IgD-negative memory B cell (primary cell): ENCODE measurements around the gene BMP5. TPM values are rescaled to one million over a fixed set of nuclear protein-coding genes. Genes with fewer than 3 reads are reported as not detected.

Experiments
- H3K27ac Mint-ChIP-seq, 3 donors: one replicate each; pipeline ENCODE4 v1.8.0; 2020 to 2022; ENCODE audit warnings: mild to moderate bottlenecking in 3 of 3, mixed read lengths in 3 of 3, moderate library complexity in 1 of 3
- H3K27me3 Mint-ChIP-seq: one replicate; pipeline ENCODE4 v1.8.0; 2021; ENCODE audit warnings: mixed read lengths
- H3K36me3 Mint-ChIP-seq: one replicate; pipeline ENCODE4 v1.8.0; 2020; ENCODE audit warnings: mild to moderate bottlenecking, mixed read lengths
- H3K4me1 Mint-ChIP-seq, 3 donors: one replicate each; pipeline ENCODE4 v1.8.0; 2020 to 2022; ENCODE audit warnings: mixed read lengths in 3 of 3, mild to moderate bottlenecking in 1 of 3
- H3K4me3 Mint-ChIP-seq, 4 donors: one replicate each; pipeline ENCODE4 v1.8.0; 2020 to 2022; ENCODE audit warnings: mild to moderate bottlenecking in 4 of 4, mixed read lengths in 4 of 4, moderate library complexity in 3 of 4
- H3K9me3 Mint-ChIP-seq, 3 donors: one replicate each; pipeline ENCODE4 v1.8.0; 2020 to 2021; ENCODE audit warnings: mixed read lengths in 3 of 3, mild to moderate bottlenecking in 1 of 3
- polyA plus RNA-seq: library from polyadenylated mRNA; unstranded; fragments of 300-500 nt; fragmentation: Illumina TruSeq; gene quantifications from one replicate; pipeline ENCODE4 v1.2.3, GENCODE V29; 2021

Gene BMP5
- polyA plus RNA-seq, 1 donor from 2014 or later: not detected

DNA sequence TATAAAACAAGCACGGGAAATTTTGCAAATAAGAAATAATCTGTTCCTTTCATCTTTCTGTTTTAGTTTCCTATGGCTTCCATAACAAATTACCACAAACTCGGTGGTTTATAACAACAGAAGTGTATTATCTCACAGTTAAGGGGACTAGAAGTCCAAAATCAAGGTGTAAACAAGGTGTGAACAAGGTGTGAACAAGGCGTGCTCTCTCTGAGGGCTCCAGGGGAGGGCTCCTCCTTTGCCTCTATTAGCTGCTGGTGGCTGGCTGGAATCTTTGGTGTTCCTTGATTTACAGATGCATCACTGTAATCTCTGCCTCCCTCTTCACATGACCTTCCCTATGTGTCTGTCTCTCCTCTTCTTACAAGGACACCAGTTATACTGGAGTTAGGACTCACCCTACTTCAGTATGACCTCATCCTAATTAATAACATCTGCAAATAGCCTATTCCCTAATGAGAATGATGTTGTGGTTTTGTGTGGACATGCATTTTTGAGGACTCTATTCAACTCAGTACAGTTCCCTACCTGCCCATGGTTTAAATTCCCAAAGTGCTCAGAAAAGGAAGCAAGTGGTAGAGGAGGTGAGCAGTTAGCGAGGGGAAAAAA, 17.5 kb upstream of the BMP5 start:
- H3K27ac Mint-ChIP-seq: no peak overlapping the region
- no peaks in the 10 kb centered on the region for H3K27me3 Mint-ChIP-seq
- H3K4me1 Mint-ChIP-seq: no peaks in the 10 kb centered on the region
- H3K36me3 Mint-ChIP-seq: no peaks in the 10 kb centered on the region
- no peak overlapping the region for H3K4me3 Mint-ChIP-seq
- H3K9me3 Mint-ChIP-seq: peaks cover 0 to 9% (median 7%) of the 10 kb centered on the region in 3 donors

DNA sequence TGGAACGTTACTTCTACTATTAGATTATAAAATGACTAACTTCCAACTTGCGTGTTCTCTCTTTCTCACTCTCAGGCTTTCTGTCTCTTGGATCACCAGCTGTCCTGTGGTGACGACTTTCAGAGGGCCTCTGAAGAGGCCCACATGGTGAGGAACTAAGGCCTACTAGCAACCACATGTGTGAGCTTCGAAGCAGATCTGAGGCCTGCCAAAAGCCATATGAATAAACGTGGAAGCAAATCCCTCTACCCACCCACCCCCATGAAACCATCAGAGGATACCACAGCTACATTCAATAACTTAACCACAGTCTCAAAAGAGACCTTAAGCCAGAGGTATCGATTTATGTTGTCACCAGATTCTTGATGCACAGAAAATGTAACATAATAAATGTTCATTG, 13.5 kb upstream of the BMP5 start:
- H3K4me1 Mint-ChIP-seq: no peaks in the 10 kb centered on the region
- no peaks in the 10 kb centered on the region for H3K36me3 Mint-ChIP-seq
- peaks cover 1 to 5% (median 2%) of the 10 kb centered on the region in 3 donors for H3K9me3 Mint-ChIP-seq
- no peak overlapping the region for H3K27ac Mint-ChIP-seq
- no peaks in the 10 kb centered on the region for H3K27me3 Mint-ChIP-seq
- H3K4me3 Mint-ChIP-seq: no peak overlapping the region

DNA sequence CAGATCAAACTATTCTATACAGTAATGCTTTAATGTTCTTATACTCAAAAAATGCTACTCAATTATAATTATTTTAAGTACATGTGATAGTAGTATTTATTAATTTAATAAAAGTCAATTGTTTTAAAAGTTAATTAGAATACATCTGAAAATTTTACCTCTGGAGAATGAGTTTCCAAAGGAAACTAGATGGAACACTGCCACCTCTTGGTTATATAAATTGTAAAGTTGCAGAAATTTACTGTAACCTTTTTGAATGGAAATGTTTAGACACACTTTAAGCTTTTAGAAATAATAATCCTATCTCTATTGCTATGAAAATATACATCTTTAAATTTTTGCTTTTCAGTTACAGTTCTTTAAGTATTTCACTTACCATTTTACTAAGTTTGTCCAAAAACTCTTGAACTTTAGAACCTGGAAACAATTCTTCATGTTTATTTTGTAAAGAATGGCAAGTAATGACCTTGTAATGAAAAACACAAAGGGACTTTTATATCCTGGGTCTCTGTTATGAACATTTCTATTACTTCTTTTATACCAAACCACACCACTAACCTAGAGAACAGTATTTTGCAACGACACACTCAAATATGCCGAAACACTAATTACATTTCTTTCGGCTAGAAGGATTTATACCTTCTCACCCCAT, 10.9 kb upstream of the BMP5 start:
- Mint-ChIP-seq H3K9me3 (peaks cover 1 to 5% (median 2%) of the 10 kb centered on the region in 3 donors), H3K27ac (no peak overlapping the region), H3K27me3 (no peaks in the 10 kb centered on the region), H3K36me3 (no peaks in the 10 kb centered on the region), H3K4me3 (no peak overlapping the region), H3K4me1 (no peaks in the 10 kb centered on the region)

DNA sequence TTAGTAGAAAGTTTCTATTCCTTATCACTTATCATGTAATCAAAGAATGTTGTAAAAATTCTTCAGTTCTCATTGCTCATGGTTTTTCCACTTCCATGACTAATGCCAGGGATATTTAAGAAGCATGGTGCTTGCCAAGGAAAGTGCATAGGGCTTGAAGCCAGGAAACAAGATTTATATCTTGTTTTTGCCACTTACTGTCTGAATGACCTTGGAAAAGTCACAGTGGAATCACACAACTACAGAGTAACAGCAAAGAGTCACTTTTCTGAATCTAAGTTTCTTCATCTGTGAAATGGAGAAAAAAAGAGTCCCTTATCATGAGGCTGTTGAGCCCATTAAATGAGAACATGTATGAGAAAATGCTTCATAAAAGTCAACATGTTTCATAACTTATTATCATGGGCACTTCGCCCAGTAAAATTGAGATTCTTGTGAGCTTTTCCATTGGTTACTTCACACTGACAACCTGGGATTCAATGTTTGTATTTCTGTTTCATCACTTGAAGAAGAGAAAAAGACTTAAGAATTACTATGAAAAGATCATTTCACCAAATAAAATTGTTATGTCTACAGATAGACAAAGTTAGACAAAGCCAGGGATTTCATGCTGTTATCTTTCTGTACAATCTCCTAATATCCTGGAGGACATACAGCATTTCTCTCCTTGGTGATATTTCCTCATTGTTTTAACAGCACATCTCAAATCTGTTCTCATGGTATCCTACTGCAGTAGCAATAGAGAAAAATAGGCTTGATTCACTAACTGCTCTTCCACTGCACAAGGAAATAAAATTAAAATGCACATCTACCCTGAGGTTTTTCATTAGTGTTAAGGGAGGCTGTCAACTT, 7.6 kb upstream of the BMP5 start:
- Mint-ChIP-seq H3K4me1 (no peaks in the 10 kb centered on the region), H3K27me3 (no peaks in the 10 kb centered on the region), H3K27ac (no peak overlapping the region), H3K9me3 (peaks cover 0 to 2% (median 1%) of the 10 kb centered on the region in 3 donors), H3K4me3 (no peak overlapping the region), H3K36me3 (no peaks in the 10 kb centered on the region)

DNA sequence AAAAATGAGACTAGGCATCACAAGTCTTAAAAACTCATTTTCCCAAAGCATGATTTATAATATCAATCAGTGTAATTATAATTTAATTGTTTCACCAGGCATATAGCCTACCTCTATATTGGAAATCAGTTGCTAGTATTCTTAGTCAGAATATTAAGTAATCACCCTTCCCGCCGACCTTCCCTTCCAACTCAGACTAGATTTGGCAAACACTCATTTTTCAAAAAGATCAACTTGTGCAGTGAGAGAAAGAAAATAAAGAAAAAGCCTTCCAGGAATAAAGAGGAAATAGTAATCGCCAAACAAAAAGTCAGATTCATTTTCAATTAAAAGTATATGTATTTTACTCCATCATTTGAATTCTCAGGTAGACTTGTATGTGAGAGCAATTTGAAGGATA, 1.9 kb upstream of the BMP5 start:
- H3K36me3 Mint-ChIP-seq: no peaks in the 10 kb centered on the region
- H3K4me3 Mint-ChIP-seq: no peak overlapping the region
- peaks cover 0 to 1% (median 0%) of the 10 kb centered on the region in 3 donors for H3K9me3 Mint-ChIP-seq
- no peaks in the 10 kb centered on the region for H3K27me3 Mint-ChIP-seq
- no peak overlapping the region for H3K27ac Mint-ChIP-seq
- no peaks in the 10 kb centered on the region for H3K4me1 Mint-ChIP-seq

DNA sequence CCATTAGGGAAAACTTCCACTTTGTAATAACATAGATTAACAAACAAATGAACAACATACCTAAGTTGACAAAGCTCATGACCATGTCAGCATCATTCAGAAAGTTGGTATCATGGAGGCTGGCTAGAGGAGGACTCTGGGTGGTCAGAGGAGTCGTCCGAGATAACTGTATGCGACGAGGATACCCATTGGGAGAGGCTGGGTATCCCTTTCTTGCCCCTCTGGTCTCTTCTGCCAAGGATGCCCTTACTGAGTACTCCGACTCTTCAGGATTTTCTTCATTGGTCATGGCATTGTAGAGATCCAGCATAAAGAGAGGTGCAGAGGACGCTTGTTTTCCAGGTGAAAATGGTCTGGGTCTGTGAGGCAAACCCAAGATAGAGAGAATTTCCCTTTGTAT, 1.1 kb downstream of the BMP5 start:
- H3K4me3 Mint-ChIP-seq: no peak overlapping the region

DNA sequence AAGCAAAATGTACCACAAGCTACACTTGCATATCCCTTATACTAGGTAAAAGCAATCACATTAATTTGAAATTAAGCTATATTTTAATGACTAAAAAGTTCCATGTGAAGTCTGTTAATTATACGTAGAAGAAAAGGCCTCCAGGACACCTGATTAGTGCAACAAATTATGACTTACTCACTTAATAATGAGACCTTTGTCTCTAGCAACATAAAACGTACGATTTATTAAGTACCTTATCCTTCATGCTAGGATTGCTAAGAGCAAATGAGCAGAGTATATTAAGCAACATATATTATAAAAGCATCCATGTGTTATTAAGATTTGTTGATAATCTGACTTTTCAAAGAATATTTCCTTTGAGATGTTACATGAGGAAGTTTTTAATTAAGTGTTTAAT, 2.5 kb downstream of the BMP5 start:
- Mint-ChIP-seq H3K27me3 (no peaks in the 10 kb centered on the region), H3K4me1 (no peaks in the 10 kb centered on the region)

More for the DNA sequence above, 1.1 kb downstream of the BMP5 start:
- Mint-ChIP-seq H3K4me1 (no peaks in the 10 kb centered on the region), H3K36me3 (no peaks in the 10 kb centered on the region), H3K27ac (no peak overlapping the region), H3K9me3 (no peaks in the 10 kb centered on the region), H3K27me3 (no peaks in the 10 kb centered on the region)

DNA sequence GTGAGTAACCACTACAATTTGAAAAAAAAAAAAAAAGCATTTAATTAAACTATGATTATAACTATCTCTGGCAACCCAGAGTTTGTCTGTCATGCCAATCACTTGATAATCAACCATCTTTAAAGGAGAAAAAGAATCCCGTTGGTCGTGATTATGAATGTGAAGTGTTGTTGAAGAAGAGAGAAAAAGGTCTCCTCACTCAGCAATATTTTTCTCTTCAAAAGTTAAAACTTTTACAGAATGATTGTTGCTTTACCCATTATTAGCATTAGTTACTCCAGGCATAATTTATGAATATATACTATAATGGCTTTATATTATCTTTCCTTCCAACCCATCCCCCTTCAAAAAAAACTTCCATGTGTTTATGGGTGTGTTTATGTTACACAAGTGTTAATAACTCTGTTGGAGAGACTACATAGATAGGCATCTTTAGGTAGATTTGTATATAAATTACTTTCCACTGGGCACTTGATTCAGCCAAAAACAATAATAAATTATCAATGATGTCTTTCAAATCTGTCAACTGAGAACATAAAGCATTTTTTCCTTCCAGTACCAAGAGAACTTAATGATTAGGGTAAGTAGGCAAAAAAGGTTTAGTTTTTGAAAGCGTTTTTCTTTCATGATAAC, 5.1 kb downstream of the BMP5 start:
- Mint-ChIP-seq H3K9me3 (peaks cover 2 to 5% (median 2%) of the 10 kb centered on the region in 3 donors), H3K27me3 (no peaks in the 10 kb centered on the region), H3K36me3 (no peaks in the 10 kb centered on the region), H3K4me3 (no peak overlapping the region), H3K27ac (no peak overlapping the region), H3K4me1 (no peaks in the 10 kb centered on the region)

More for the DNA sequence above, 2.5 kb downstream of the BMP5 start:
- Mint-ChIP-seq H3K27ac (no peak overlapping the region), H3K4me3 (no peak overlapping the region), H3K9me3 (no peaks in the 10 kb centered on the region), H3K36me3 (no peaks in the 10 kb centered on the region)

DNA sequence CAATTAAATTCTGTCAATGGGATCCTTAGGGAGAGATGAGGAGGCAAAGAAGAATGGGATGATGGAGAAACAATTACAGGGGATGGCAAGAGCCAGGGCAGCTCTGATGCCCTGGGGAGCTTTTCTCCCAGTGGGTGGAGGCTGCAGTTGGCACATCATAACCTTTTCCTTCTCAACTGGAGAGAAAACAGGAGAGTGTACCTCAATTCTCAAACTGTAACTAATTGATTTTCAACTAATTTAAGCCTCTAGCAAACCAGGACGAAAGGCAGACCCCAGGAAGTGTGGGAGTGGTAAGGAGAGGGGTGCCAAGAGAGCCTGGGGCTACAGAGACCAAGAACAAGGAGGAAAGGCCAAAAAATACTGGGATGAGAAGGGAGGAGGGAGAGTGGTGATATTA, 5.7 kb downstream of the BMP5 start:
- no peaks in the 10 kb centered on the region for H3K36me3 Mint-ChIP-seq
- H3K9me3 Mint-ChIP-seq: peaks cover 2 to 5% (median 2%) of the 10 kb centered on the region in 3 donors
- H3K4me1 Mint-ChIP-seq: no peaks in the 10 kb centered on the region
- H3K4me3 Mint-ChIP-seq: no peak overlapping the region
- no peaks in the 10 kb centered on the region for H3K27me3 Mint-ChIP-seq
- H3K27ac Mint-ChIP-seq: no peak overlapping the region

DNA sequence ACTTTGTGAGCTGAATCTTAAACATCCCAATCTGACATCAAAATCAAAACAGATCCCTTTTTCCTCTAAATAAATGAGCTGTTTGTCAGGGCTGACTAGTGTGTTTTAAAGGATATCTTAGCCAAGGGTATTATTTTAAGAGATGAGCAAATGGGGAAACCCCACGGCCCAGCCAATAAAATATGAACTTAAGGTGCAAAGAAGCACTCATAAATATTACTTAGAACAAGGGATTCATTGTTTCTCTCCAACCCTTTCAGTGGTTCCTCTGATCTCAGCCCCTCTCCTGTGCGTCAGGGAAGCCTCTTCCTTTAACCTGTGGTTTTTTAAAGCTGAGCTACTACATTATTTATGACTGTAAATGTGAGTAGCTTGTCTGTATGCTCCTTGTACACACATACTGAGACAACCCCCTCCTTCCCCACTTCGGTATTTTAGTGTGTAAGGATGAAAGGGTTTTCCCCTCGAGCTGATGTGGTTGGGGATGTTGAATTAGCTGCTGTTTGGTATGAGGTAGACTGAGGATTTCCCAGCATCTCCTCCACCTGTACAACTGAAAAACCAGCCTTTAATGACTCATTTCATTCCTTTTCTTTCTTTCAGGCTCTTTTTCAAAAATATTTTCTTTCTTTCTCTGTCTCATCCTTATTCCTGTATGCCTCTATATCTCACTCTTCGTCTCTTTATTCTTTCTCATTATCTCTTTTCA, 6.5 kb downstream of the BMP5 start:
- no peak overlapping the region for H3K4me3 Mint-ChIP-seq
- peaks cover 2 to 5% (median 2%) of the 10 kb centered on the region in 3 donors for H3K9me3 Mint-ChIP-seq
- no peak overlapping the region for H3K27ac Mint-ChIP-seq
- no peaks in the 10 kb centered on the region for H3K4me1 Mint-ChIP-seq
- H3K27me3 Mint-ChIP-seq: no peaks in the 10 kb centered on the region
- H3K36me3 Mint-ChIP-seq: no peaks in the 10 kb centered on the region

DNA sequence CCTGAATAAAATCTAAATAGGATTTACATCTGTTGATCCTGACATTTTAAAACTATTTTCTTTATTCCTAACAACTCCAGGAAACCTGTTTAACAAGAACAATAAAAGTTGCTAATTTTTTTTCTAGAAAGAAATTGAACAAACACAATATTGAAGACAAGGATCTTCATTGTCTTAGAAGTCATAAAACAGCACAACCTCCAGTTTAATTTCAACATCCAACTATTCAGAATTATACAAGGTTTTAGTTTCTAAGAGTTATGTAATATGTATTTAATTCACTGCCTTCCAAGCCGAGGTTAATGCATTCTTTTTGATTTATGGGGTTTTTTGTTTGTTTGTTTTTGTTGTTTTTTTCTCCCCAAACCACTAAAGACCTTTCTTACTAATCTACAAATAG, 7.2 kb downstream of the BMP5 start:
- Mint-ChIP-seq H3K27me3 (no peaks in the 10 kb centered on the region), H3K4me3 (no peak overlapping the region), H3K9me3 (peaks cover 2 to 5% (median 2%) of the 10 kb centered on the region in 3 donors), H3K36me3 (no peaks in the 10 kb centered on the region), H3K27ac (no peak overlapping the region), H3K4me1 (no peaks in the 10 kb centered on the region)

DNA sequence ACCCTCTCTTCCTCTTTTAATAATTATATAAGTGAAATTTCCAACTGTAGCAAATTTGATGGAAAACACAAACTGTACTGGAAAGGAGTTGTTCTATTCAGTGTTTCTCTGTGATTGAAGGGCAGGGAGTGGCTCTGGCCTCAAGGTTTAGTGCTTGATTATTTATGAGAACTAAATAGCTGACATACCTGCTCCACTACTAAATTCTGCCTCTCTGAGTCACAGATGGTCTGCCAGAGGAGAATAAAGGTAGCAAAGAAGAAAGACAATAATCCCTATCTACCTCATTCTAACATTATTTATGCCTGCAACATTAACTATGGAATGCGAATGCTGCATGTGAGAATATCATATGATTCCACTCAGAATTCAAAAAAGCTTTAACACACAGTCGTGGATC, 9.3 kb downstream of the BMP5 start:
- Mint-ChIP-seq H3K27ac (no peak overlapping the region), H3K4me3 (no peak overlapping the region), H3K36me3 (no peaks in the 10 kb centered on the region), H3K27me3 (no peaks in the 10 kb centered on the region), H3K4me1 (no peaks in the 10 kb centered on the region), H3K9me3 (peaks cover 2 to 9% (median 2%) of the 10 kb centered on the region in 3 donors)

DNA sequence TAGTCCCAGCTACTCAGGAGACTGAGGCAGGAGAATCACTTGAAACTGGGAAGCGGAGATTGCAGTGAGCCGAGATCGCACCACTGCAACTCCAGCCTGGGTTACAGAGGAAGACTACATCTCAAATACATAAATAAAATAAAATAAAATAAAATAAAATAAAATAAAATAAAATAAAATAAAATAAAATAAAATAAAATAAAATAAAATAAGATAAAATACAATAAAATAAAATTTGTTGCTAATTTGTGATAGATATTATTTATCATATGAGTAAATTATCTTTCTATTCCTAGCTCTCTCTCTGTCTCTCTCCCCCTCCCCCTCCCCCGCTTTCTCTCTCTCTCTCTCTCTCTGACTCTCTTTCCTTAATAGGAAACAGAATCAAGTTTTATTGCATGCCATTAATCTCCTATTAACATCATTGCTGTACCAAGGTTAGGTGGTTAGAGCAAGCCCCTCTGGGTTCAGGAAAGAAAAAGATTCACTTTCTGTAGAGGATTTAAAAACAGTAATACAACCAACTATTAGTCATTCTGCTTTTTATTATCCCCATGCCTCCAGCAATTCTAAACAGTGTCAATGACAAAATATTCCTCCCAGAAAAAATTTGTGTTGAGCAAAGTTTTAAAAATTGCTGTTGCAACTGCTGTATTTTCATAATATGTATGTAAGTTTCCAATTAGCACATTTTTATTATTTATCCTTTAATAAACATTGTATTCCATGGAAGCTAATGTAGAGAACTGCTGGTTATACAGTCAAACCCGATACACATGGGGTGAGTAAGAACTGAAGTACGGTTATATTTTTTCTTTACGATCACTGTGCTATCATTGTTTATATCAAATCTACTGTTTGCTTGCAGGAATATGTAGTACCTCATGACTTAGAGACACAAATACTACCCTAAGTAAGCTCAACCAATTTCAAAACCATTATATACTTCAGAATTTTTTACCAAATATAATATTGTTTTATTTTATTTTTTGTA, 22.1 kb downstream of the BMP5 start:
- Mint-ChIP-seq H3K36me3 (no peaks in the 10 kb centered on the region), H3K27ac (no peak overlapping the region), H3K27me3 (no peaks in the 10 kb centered on the region), H3K4me1 (no peaks in the 10 kb centered on the region), H3K4me3 (no peak overlapping the region), H3K9me3 (peaks cover 0 to 4% (median 0%) of the 10 kb centered on the region in 3 donors)

DNA sequence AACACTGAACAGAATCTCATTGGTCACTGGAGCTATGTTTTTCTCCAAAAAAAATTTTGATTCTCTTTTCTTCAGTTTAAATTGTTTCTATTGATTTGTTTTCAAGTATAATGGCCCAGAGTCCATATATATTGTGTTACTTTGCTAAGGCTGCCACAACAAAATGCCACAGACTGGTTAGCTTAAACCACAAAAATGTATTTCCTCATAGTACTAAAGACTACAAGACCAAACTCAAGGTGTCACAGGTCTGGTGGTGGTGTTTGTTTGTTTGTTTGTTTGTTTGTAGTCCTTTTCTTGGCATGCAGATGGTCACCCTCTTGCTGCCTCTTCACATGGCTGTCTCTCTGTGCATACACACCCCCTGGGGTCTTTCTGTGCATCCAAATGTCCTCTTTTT, 34.0 kb downstream of the BMP5 start:
- Mint-ChIP-seq H3K4me1 (no peaks in the 10 kb centered on the region), H3K27ac (no peak overlapping the region), H3K4me3 (no peak overlapping the region), H3K36me3 (no peaks in the 10 kb centered on the region), H3K9me3 (peaks cover 0 to 9% (median 4%) of the 10 kb centered on the region in 3 donors), H3K27me3 (no peaks in the 10 kb centered on the region)
